Esophagus muscularis mucosa (tissue), 4 donors: ENCODE data around the gene ZNF804A. TPM values are rescaled to one million over a fixed set of nuclear protein-coding genes. Genes with fewer than 3 reads are reported as not detected.

Source experiments
- DNase-seq: peaks from one replicate; pipeline ENCODE4 v3.0.0-alpha.2; 2017; ENCODE audit errors: extremely low spot score
- H3K27ac ChIP-seq, 4 donors: fragments of 200-600 bp; sonication (generic); replicated peaks in 1 of 4; 1 replicate in 3 of 4; 2 replicates in 1 of 4; pipeline ENCODE4 v1.5.1; 2016 to 2019; ENCODE audit warnings: mild to moderate bottlenecking in 1 of 4
- H3K27me3 ChIP-seq, 4 donors: fragments of 200-600 bp; sonication (generic); one replicate each; pipeline versions ENCODE4 v1.5.1 to v1.6.0; 2016 to 2019
- H3K36me3 ChIP-seq, 4 donors: fragments of 200-600 bp; sonication (generic); one replicate each; pipeline ENCODE4 v1.5.1; 2016 to 2019
- H3K4me1 ChIP-seq, 4 donors: fragments of 200-600 bp; sonication (generic); one replicate each; pipeline ENCODE4 v1.5.1; 2016 to 2019
- H3K4me3 ChIP-seq, 4 donors: fragments of 200-600 bp; sonication (generic); 1 replicate in 2 of 4; 2 replicates in 2 of 4; pipeline ENCODE4 v1.5.1; 2016 to 2019; ENCODE audit warnings: mild to moderate bottlenecking in 4 of 4, moderate library complexity in 1 of 4
- H3K9me3 ChIP-seq, 4 donors: fragments of 200-600 bp; sonication (generic); 1 replicate in 3 of 4; 2 replicates in 1 of 4; pipeline ENCODE4 v1.5.1; 2016 to 2019
- CTCF ChIP-seq, 3 experiments: fragments of 200-600 bp in 2 of 3; fragments of 450-650 bp in 1 of 3; sonication (generic) in 2 of 3; IDR thresholded peaks; one replicate each; pipeline ENCODE4 v1.5.1; 2017 to 2019; ENCODE audit warnings: antibody characterized with exemption in 3 of 3, mild to moderate bottlenecking in 2 of 3, moderate library complexity in 1 of 3
- EP300 ChIP-seq: sonication (generic); formaldehyde crosslinking; IDR thresholded peaks from one replicate; pipeline ENCODE4 v1.6.1; 2017; ENCODE audit warnings: antibody characterized with exemption
- POLR2A ChIP-seq: fragments of 450-650 bp; IDR thresholded peaks from one replicate; pipeline ENCODE4 v1.6.1; 2017; ENCODE audit warnings: antibody characterized with exemption, moderate library complexity, mild to moderate bottlenecking, low read depth
- POLR2AphosphoS5 ChIP-seq, 2 donors: sonication (generic); formaldehyde crosslinking; IDR thresholded peaks; one replicate each; pipeline ENCODE4 v1.6.1; 2017; ENCODE audit warnings: antibody characterized with exemption in 2 of 2
- WGBS: methylation state at CpG from one replicate; pipeline ENCODE4 v1.1.5; 2018; 5-methylcytosine and 5-hydroxymethylcytosine counted together
- intact Hi-C: fragments of 100-400 bp; cut with DNase I; formaldehyde crosslinking; loops from one replicate; pipeline ENCODE4 v1.15.1; 2023
- total RNA-seq, 4 donors: library from RNA; depleted of rRNA; stranded (reverse); fragments of >200 nt; gene quantifications; one replicate each; pipeline versions ENCODE4 v1.1.0 to v1.2.1, GENCODE V29; 2016

ZNF804A gene
- total RNA-seq, 4 donors from 2014 or later = 0.33 TPM; not detected in 3

- no peak for TF ChIP-seq CTCF (IDR thresholded peaks at IDR 0.05)
- TF ChIP-seq EP300 = no peak
- no peak for TF ChIP-seq POLR2AphosphoS5 (IDR thresholded peaks at IDR 0.05)
- TF ChIP-seq POLR2A = no peak
- H3K36me3 ChIP-seq = no peaks in the 10 kb centered on the region
- intact Hi-C loops = no loop called here
Observed at GRCh38 chr2:184564092-184564491, 34.2 kb upstream of the ZNF804A start.

GRCh38 chr2:184566716-184567115 lies 31.6 kb upstream of the ZNF804A start:
- Histone ChIP-seq H3K27ac (no peak overlapping the region), H3K4me3 (no peak overlapping the region), H3K9me3 (no peaks in the 10 kb centered on the region), H3K27me3 (no peaks in the 10 kb centered on the region), H3K36me3 (no peaks in the 10 kb centered on the region), H3K4me1 (no peaks in the 10 kb centered on the region)
- DNase-seq = no peak
- intact Hi-C loops = no loop called here
- TF ChIP-seq POLR2A = no peak
- 88% methylated on average over 3 of the region's 3 CpGs for WGBS

More at GRCh38 chr2:184564092-184564491, 34.2 kb upstream of the ZNF804A start:
- no peaks in the 10 kb centered on the region for H3K27me3 ChIP-seq
- DNase-seq = no peak
- no peaks in the 10 kb centered on the region for H3K9me3 ChIP-seq
- WGBS = 33% methylated on average over 1 of the region's 1 CpG
- no peak overlapping the region for H3K27ac ChIP-seq
- H3K4me1 ChIP-seq = no peaks in the 10 kb centered on the region
- no peak overlapping the region for H3K4me3 ChIP-seq

DNA sequence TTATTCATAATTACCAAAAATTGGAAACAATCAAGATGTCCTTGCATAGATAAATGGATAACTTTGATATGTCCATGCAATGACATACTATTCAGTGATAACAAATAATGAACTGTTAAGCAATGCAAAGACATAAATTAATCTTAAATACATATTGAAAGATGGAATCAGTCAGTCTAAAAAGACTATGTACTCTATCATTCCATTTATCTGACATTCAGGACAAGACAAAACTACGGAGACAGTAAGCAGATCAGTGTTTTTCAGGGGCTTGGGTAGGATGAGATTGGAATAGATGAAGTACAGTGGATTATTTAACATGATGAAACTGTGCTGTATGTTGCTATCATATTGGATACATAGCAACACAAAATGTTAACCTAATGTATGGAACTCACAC lies 21.3 kb upstream of the ZNF804A start:
- no peaks in the 10 kb centered on the region for H3K27me3 ChIP-seq
- intact Hi-C loops = no loop called here
- no peaks in the 10 kb centered on the region for H3K9me3 ChIP-seq
- H3K4me3 ChIP-seq = no peak overlapping the region
- no peaks in the 10 kb centered on the region for H3K4me1 ChIP-seq
- H3K27ac ChIP-seq = no peak overlapping the region
- no peak for DNase-seq
- WGBS = 92% methylated on average over 1 of the region's 1 CpG
- no peak for TF ChIP-seq CTCF (IDR thresholded peaks at IDR 0.05)
- TF ChIP-seq EP300 = no peak
- TF ChIP-seq POLR2A = no peak
- no peak for TF ChIP-seq POLR2AphosphoS5 (IDR thresholded peaks at IDR 0.05)
- H3K36me3 ChIP-seq = no peaks in the 10 kb centered on the region

DNA sequence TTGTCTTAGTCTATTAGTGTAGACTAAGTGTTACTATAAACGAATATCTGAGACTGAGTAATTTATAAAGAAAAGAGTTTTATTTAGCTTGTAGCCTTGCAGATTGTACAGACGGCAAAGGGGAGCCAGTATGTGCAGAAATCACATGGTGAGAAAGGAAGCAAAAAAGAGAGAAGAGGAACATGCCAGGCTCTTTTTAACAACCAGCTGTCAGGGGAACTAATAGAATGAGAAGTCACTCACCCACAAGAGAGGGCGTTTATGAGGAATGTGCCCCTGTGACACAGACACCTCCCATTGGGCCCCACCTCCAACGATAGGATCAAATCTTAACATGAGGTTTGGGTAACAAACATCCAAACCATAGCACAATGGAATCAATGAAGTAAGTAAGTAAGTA lies 20.6 kb upstream of the ZNF804A start:
- Histone ChIP-seq H3K9me3 (no peaks in the 10 kb centered on the region), H3K4me3 (no peak overlapping the region), H3K4me1 (no peaks in the 10 kb centered on the region), H3K27ac (no peak overlapping the region), H3K27me3 (no peaks in the 10 kb centered on the region), H3K36me3 (no peaks in the 10 kb centered on the region)
- intact Hi-C loops = no loop called here
- TF ChIP-seq CTCF (IDR thresholded peaks at IDR 0.05) (no peak), POLR2AphosphoS5 (IDR thresholded peaks at IDR 0.05) (no peak), EP300 (no peak)
- DNase-seq = no peak
- WGBS = 50% methylated on average over 4 of the region's 4 CpGs

DNA sequence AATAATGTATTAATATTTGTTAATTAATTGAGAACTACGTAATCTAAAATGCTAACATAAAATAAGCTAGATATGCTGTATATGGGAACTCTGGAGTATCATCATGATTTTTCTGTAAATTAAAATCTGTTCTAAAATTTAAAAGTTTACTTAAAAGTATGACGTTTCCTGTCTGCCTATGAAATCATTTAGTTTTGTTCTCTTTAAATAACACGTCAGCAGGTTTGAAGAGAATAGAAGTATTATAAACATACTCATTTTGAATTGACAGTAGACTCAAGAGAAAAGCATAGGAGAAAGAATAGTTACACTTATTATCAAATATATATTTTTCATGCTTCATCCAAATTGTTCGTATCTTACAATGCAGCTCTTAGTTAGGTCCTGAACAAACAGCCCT lies 19.1 kb upstream of the ZNF804A start:
- no peak overlapping the region for H3K4me3 ChIP-seq
- intact Hi-C loops = no loop called here

More for the DNA sequence above, 19.1 kb upstream of the ZNF804A start:
- no peaks in the 10 kb centered on the region for H3K27me3 ChIP-seq
- no peaks in the 10 kb centered on the region for H3K4me1 ChIP-seq
- no peaks in the 10 kb centered on the region for H3K36me3 ChIP-seq
- no peak for TF ChIP-seq POLR2A
- no peak for TF ChIP-seq CTCF (IDR thresholded peaks at IDR 0.05)
- no peak for TF ChIP-seq EP300
- no peak for TF ChIP-seq POLR2AphosphoS5 (IDR thresholded peaks at IDR 0.05)
- no peaks in the 10 kb centered on the region for H3K9me3 ChIP-seq
- no peak for DNase-seq
- 71% methylated on average over 4 of the region's 4 CpGs for WGBS
- H3K27ac ChIP-seq = no peak overlapping the region
